Immature natural killer cell (primary cell): Measurements from ENCODE around the gene PTPN7. TPM values are rescaled to one million over a fixed set of nuclear protein-coding genes. Genes with fewer than 3 reads are reported as not detected.
"Not testable (repeated sequence)": the region's sequence is repeated elsewhere in the genome, so short reads cannot be mapped to it uniquely, and the experiment has no call there.

Experiments used
- DNase-seq, 3 donors: peaks; one replicate each; pipeline ENCODE4 v3.0.0; 2022; ENCODE audit warnings: mixed read lengths in 1 of 3
- H3K27ac Mint-ChIP-seq, 6 donors: one replicate each; pipeline ENCODE4 v1.8.0; 2020; ENCODE audit warnings: mixed read lengths in 6 of 6, mild to moderate bottlenecking in 5 of 6, inconsistent platforms in 4 of 6, moderate library complexity in 3 of 6
- H3K27me3 Mint-ChIP-seq, 3 donors: one replicate each; pipeline ENCODE4 v1.8.0; 2020 to 2021; ENCODE audit warnings: low read depth in 3 of 3, mild to moderate bottlenecking in 3 of 3, mixed read lengths in 3 of 3, moderate library complexity in 3 of 3, inconsistent platforms in 1 of 3
- H3K36me3 Mint-ChIP-seq, 3 donors: one replicate each; pipeline ENCODE4 v1.8.0; 2020; ENCODE audit warnings: mixed read lengths in 3 of 3, inconsistent platforms in 2 of 3, mild to moderate bottlenecking in 2 of 3
- H3K4me1 Mint-ChIP-seq, 2 donors: one replicate each; pipeline ENCODE4 v1.8.0; 2020; ENCODE audit warnings: inconsistent platforms in 2 of 2, mild to moderate bottlenecking in 2 of 2, mixed read lengths in 2 of 2, moderate library complexity in 1 of 2
- H3K4me3 Mint-ChIP-seq, 5 donors: one replicate each; pipeline ENCODE4 v1.8.0; 2020; ENCODE audit warnings: mild to moderate bottlenecking in 5 of 5, mixed read lengths in 5 of 5, inconsistent platforms in 3 of 5, moderate library complexity in 3 of 5
- H3K9me3 Mint-ChIP-seq, 6 donors: one replicate each; pipeline ENCODE4 v1.8.0; 2020; ENCODE audit warnings: mild to moderate bottlenecking in 6 of 6, mixed read lengths in 6 of 6, inconsistent platforms in 4 of 6, moderate library complexity in 3 of 6
- polyA plus RNA-seq, 3 donors: library from polyadenylated mRNA; unstranded; fragments of 300-500 nt; fragmentation: Illumina TruSeq; gene quantifications; one replicate each; pipeline ENCODE4 v1.2.3, GENCODE V29; 2021

PTPN7 gene
- polyA plus RNA-seq, 3 donors from 2014 or later, result 55.4 to 126 (median 58.4) TPM

DNA sequence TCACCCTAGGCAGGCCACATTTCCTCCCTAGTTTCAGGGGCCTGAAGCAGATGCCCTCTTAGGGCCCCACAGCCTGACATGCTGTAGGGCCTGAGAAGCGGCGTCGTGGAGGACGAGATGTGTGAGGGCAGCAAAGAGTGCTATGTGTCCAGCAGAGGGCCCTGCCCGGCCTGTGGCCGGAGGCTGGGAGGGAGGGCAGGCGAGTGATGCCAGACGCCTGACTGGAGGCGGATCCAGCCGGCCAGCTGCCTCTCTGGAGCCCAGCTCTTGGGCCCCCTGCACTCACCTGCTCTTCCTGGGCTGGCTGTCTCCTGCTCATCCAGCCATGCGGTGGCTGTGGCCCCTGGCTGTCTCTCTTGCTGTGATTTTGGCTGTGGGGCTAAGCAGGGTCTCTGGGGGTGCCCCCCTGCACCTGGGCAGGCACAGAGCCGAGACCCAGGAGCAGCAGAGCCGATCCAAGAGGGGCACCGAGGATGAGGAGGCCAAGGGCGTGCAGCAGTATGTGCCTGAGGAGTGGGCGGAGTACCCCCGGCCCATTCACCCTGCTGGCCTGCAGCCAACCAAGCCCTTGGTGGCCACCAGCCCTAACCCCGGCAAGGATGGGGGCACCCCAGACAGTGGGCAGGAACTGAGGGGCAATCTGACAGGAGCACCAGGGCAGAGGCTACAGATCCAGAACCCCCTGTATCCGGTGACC, 37.6 kb downstream of the PTPN7 start, which contains the start of gene GPR37L1:
Gene GPR37L1 (plus strand): TSS at position 279 of the 697 bp plus-strand sequence. CDS start 47 bp downstream, at position 326.
- no peak within 1 kb of the TSS for H3K27ac Mint-ChIP-seq
- no peak for DNase-seq
- no peaks in the 10 kb centered on the region for H3K9me3 Mint-ChIP-seq
- no peaks in the 10 kb centered on the region for H3K36me3 Mint-ChIP-seq
- peaks cover 4 to 13% (median 7%) of the 10 kb centered on the region in 3 donors for H3K27me3 Mint-ChIP-seq
- no peak within 1 kb of the TSS for H3K4me3 Mint-ChIP-seq
- peaks cover 0 to 3% of the 10 kb centered on the region in 2 donors for H3K4me1 Mint-ChIP-seq

DNA sequence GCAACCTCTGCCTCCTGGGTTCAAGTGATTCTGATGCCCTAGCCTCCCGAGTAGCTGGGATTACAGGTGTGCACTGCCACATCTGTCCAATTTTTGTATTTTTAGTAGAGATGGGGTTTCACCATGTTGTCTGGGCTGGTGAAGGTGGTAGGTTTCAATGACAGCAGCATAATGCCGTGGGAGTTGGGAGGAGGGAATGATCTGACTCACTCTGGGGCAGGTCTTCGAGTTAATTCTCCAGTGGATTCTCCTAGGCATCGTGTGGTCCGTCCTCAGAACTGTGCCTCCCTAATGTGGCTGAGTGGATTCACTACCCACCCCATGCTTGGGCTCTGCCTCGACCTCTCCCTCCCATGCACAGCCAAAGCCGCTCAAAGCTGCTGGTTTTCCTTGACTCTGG, 39.4 kb downstream of the PTPN7 start:
- H3K4me3 Mint-ChIP-seq, result no peak overlapping the region
- no peak for DNase-seq
- H3K9me3 Mint-ChIP-seq, result no peaks in the 10 kb centered on the region
- peaks cover 3 to 12% (median 7%) of the 10 kb centered on the region in 3 donors for H3K27me3 Mint-ChIP-seq
- H3K4me1 Mint-ChIP-seq, result no peaks in the 10 kb centered on the region
- H3K27ac Mint-ChIP-seq, result no peak overlapping the region
- H3K36me3 Mint-ChIP-seq, result no peaks in the 10 kb centered on the region

DNA sequence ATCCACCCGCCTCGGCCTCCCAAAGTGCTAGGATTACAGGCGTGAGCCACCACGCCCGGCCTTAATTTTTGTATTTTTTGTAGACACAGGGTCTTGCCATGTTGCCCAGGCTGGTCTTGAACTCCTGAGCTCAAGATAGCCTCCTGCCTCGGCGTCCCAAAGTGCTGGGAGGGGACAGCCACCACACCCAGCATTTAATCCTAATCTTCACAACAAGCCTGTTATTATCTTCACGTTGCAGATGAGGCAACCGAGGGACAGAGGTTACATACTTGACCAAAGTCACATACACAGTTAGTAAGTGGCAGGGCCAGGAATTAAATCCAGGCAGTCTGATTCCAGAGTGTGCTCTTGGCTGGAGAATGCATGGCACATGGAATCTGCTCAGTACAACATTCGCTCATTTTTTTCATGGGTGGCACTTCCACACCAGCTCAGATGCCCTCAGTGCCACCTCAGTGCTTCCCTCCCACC, 42.5 kb downstream of the PTPN7 start:
- Mint-ChIP-seq H3K36me3 (no peaks in the 10 kb centered on the region), H3K9me3 (no peaks in the 10 kb centered on the region), H3K27ac (no peak overlapping the region), H3K4me3 (no peak overlapping the region), H3K27me3 (peaks cover 0 to 12% (median 5%) of the 10 kb centered on the region in 3 donors), H3K4me1 (no peaks in the 10 kb centered on the region)
- no peak for DNase-seq

DNA sequence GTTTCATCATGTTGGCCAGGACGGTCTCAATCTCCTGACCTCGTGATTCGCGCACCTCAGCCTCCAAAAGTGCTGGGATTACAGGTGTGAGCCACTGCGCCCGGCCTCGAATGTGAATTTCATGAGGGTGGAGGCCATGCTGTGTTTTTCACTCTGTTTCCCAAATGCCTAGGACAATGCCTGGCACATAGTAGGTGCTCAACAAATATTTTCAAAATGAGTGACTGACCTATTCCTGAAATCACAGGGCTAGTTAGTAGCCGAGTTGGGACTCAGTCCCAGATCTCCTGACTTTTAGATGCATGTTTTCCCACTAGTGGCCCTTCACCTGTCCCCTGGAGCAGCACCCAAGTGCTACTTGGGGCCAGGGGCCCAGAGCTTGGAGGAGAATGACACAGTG, 44.1 kb downstream of the PTPN7 start:
- Mint-ChIP-seq H3K4me3 (no peak overlapping the region), H3K4me1 (no peaks in the 10 kb centered on the region), H3K27ac (no peak overlapping the region), H3K27me3 (peaks cover 0 to 10% (median 4%) of the 10 kb centered on the region in 3 donors), H3K9me3 (no peaks in the 10 kb centered on the region), H3K36me3 (no peaks in the 10 kb centered on the region)
- no peak for DNase-seq

DNA sequence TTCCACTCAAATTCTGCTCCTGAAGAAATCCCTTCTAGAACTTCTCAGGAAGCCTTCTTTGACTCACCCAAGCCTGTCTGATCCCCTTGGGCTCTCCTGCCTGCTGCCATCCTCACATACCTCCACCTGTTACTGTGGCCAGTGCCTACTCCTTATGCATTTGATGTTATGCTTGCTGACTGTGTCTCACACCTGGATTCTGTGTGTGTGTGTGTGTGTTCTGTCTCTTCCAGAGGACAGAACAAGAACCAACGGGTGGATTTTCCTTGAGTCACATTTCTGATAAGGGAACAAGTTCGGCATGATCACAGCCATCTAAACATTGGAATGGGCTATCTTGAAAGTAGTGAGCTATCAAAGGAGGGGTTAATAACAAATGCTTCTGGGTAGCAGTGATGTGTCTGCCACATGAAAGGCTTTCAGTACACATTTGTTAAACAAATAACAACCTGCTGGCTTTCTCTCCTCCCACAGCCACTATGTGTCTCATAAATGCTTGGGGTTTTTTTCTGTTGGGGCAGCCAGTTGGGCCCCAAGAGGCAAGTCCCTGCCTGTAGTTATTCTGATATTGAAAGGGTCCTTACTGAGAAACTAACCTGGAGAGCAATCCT, 46.6 kb downstream of the PTPN7 start:
- no peak for DNase-seq
- Mint-ChIP-seq H3K27ac (no peak overlapping the region), H3K27me3 (peaks cover 0 to 9% (median 4%) of the 10 kb centered on the region in 3 donors), H3K4me3 (no peak overlapping the region), H3K4me1 (no peaks in the 10 kb centered on the region), H3K36me3 (no peaks in the 10 kb centered on the region), H3K9me3 (no peaks in the 10 kb centered on the region)

DNA sequence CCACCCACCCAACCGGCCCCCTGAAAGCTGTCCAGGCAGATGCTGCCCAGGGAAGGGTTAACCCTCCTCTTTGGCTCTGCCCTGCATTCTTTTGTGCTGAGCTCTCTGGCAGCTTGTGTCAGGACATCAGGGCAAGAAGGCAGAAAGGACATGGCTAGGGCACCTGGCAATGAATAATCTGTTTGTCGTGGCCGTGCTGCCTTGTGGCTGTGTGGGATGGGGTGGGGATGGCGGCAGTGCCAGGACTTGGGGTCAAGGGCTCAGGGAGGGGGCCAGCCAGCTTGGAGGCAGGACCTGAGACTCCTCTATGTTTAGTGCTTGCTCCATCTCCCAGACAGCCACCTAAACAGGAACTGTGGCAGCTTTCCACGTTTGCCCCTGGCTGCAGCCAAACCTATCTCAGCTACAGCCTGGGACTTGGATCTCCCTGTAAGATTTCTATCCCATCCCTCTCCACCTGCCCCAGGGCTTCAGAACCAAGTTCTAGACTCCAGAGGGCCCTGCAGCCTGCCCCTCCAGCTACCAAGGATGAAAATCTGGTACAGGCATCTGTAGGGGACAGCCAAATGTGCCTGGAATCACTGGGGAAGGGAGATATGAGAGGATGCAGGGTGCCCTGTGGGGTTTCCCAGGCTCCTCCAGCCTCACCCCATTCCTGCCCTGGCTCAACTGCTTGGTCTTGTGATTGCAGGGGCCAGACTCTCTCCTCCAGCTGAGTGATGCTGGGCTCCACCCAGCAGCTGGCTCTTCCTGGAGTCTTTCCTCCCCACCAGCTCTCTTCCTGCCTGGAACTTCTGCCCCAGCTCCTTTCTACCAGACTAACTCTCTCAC, 47.3 kb downstream of the PTPN7 start:
- no peak for DNase-seq
- Mint-ChIP-seq H3K9me3 (no peaks in the 10 kb centered on the region), H3K4me1 (no peaks in the 10 kb centered on the region), H3K4me3 (no peak overlapping the region), H3K36me3 (no peaks in the 10 kb centered on the region), H3K27me3 (peaks cover 0 to 6% (median 4%) of the 10 kb centered on the region in 3 donors), H3K27ac (no peak overlapping the region)

DNA sequence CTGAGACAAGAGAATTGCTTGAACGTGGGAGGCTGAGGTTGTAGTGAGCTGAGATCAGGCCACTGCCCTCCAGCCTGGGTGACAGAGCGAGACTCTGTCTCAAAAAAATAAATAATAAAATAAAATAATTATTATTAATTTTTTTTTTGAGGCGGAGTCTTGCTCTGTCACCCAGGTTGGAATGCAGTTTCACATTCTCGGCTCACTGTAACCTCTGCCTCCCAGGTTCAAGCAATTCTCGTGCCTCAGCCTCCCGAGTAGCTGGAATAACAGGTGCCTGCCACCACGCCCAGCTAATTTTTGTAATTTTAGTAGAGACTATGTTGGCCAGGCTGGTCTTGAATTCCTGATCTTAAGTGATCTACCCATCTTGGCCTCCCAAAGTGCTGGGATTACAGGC, 48.8 kb downstream of the PTPN7 start:
- DNase-seq, H3K4me3 Mint-ChIP-seq, H3K4me1 Mint-ChIP-seq, H3K27me3 Mint-ChIP-seq, H3K36me3 Mint-ChIP-seq, H3K27ac Mint-ChIP-seq, H3K9me3 Mint-ChIP-seq: not testable (repeated sequence)

DNA sequence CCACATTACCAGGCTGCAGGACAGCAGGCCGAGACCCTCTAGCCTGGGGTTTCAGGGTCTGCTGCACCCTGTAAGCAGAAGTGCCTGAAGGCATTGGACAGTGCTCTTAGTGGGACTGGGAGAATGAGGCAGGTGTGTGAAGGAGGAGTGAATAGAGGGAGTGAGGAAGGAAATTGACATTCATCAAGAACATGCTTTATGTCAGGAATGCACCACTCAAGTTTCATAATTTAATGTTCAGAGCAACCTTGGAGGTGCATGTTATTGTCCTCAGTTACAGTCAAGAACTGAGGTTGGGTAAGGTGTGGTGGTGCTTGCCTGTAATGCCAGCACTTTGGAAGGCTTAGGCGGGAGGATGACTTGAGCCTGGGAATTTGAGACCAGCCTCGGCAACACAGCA, 49.4 kb downstream of the PTPN7 start:
- DNase-seq, result no peak
- no peaks in the 10 kb centered on the region for H3K36me3 Mint-ChIP-seq
- no peaks in the 10 kb centered on the region for H3K4me1 Mint-ChIP-seq
- H3K4me3 Mint-ChIP-seq, result no peak overlapping the region
- H3K27ac Mint-ChIP-seq, result no peak overlapping the region
- no peaks in the 10 kb centered on the region for H3K9me3 Mint-ChIP-seq
- peaks cover 0 to 4% (median 2%) of the 10 kb centered on the region in 3 donors for H3K27me3 Mint-ChIP-seq

DNA sequence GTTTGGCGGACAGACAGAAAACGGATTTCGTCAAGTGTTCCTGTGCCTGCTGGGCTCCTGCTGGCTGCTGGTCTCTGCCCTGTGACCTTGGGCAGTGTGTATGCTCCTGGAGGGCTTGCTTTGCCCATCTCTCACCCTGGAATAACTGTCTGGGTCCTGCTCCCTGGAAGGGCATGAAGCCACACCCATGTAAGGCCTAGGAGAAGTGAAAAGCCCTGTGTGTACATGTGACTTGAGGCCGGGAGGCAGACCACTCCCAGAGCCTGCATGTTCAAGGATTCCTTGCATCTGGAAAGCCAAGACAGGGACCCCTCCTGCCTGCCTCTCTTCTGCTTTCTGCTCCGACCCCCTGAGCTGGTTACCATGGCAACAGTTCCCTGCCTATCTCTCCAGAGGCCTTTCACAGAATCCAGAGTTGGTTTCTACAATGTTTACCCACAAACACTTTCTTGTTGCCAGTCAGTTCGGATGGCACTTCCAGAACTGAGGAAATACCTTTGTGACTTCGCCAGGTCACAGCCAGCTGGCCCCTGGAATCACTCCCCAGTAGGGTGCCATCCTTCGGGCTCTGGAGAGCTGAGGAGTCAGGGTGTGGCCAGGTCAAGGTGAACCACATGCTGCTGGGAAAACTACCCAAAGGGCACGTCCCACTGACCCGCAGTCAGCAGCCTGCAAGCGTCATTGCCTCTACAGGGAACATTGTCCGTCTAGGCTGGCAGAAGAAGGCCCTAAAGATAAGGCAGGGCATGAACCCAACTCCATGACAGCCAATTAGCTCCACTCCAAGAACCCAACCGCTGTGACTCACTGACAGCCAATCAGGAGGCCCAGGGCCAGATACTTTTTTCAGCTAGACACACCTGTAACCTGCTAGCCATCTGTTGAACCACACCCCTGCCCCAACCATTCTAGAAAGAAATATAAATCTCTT, 52.3 kb downstream of the PTPN7 start:
- Mint-ChIP-seq H3K27me3 (peaks cover 0 to 4% (median 2%) of the 10 kb centered on the region in 3 donors), H3K27ac (no peak overlapping the region), H3K9me3 (no peaks in the 10 kb centered on the region), H3K4me3 (no peak overlapping the region), H3K36me3 (no peaks in the 10 kb centered on the region), H3K4me1 (no peaks in the 10 kb centered on the region)
- no peak for DNase-seq

DNA sequence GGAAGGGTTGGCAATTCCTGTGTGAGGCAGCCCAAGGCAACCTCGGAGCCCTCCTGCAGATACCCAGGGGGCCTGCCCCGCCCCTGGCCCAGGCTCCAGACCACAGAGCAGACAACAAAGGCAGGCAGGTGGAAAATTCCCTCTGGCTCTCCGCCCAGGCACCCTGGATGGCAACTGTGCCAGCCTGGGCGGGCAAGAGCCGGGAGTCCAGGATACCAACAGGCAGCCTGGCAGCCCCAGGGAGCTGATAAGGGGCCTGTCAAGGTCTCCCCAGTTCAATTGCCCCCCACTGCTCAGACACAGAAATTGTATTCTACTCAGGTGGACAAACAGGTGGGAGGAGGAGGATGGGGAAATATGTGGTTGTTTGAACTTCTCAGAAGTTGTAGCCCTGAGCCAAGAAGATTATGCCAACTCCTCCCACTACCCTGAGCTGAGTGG, 53.1 kb downstream of the PTPN7 start:
- no peak overlapping the region for H3K4me3 Mint-ChIP-seq
- no peak for DNase-seq
- H3K27me3 Mint-ChIP-seq, result peaks cover 0 to 4% (median 4%) of the 10 kb centered on the region in 3 donors
- H3K36me3 Mint-ChIP-seq, result no peaks in the 10 kb centered on the region
- no peaks in the 10 kb centered on the region for H3K9me3 Mint-ChIP-seq
- no peak overlapping the region for H3K27ac Mint-ChIP-seq
- no peaks in the 10 kb centered on the region for H3K4me1 Mint-ChIP-seq

DNA sequence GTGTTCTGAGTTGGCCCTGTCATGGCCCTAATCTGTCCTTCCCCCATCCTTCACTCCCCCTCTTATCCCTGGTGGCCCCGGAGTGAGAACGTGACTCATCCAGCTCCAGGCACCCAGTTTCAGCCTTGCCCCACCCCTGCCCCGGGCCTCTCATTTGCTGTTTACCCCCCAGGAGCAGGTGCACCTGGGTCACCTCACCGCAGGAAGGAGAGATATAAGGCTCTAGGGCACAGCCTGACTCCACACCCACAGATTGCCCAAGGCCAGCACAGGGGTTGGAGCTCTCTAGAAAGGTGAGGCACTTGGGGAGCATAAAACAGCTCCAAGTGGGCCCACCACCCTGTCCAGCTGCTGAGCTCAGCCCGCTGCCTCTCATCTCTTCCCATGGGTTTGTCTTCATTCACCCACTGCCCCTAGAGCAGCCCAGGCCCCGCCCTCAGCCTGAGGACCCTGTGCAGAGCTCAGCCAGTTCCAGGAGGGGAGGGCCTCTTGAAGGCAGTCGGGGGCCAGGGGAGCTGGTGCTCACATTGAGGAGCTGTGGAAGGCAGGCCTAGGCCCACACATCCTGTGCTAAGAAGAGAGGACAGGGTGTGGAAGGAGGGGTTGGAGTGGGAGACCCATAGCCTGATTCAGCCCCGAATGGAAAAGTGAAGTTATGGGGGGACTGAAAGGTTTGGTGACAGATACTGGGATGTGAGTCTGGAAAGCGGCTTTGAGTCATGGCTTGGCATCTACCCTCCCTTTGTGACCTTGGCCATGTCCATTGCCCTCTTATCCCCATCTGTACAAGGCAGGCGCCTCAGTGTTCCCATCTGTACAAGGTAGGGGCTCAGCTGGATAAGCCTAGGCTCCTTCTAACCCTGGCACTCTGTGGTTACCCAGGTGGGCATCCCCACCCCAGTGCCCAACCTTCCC, 53.8 kb downstream of the PTPN7 start:
- H3K36me3 Mint-ChIP-seq, result no peaks in the 10 kb centered on the region
- H3K27ac Mint-ChIP-seq, result no peak overlapping the region
- H3K9me3 Mint-ChIP-seq, result no peaks in the 10 kb centered on the region
- H3K4me3 Mint-ChIP-seq, result no peak overlapping the region
- peaks cover 0 to 4% (median 4%) of the 10 kb centered on the region in 3 donors for H3K27me3 Mint-ChIP-seq
- no peaks in the 10 kb centered on the region for H3K4me1 Mint-ChIP-seq
- no peak for DNase-seq

DNA sequence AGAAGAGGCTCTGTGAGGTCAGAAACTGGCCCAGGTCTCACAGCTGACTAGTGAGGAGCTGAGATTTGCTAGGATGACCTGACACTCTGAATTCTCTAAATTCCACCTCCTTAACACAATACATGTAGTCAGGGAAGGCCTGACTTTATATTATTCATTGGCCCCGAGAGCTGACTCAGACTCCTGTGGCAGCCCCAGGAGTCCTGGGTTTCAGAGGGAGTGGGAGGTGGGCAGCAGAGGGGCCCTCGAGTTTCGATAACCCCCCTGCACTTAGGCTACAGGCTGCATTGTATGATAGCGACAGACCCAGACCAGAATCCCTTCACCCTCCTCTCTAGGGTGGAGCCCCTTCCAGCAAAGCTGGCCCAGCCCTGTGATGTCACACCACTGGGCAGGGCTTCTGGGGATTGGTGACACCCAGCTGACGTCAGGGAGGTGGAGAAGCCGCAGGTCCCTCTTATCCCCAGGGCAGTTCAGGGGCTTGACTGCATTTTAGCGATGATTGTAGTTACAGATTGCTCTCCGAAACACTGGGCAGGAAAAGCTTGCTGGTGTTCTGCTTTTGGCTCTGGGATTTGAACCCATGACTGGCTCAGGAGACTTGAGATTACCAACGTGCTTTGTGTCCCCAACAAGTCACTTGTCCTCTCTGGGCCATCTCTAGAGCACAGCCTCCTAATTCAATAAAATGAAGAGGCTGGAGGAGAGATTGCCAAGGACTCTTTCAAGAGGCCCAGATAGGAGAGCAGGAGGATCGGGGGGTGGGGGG, 54.6 kb downstream of the PTPN7 start:
- no peaks in the 10 kb centered on the region for H3K4me1 Mint-ChIP-seq
- H3K4me3 Mint-ChIP-seq, result no peak overlapping the region
- peaks cover 0 to 4% (median 4%) of the 10 kb centered on the region in 3 donors for H3K27me3 Mint-ChIP-seq
- no peaks in the 10 kb centered on the region for H3K36me3 Mint-ChIP-seq
- no peak overlapping the region for H3K27ac Mint-ChIP-seq
- no peaks in the 10 kb centered on the region for H3K9me3 Mint-ChIP-seq
- DNase-seq, result no peak
